Endometrial microvascular endothelial cells (primary cell): ENCODE measurements around the gene CRISP1. TPM values are rescaled to one million over a fixed set of nuclear protein-coding genes. Genes with fewer than 3 reads are reported as not detected.

Experiments used
- total RNA-seq: library from RNA; depleted of rRNA; stranded (reverse); fragments of >200 nt; gene quantifications from one replicate; pipeline ENCODE4 v1.2.3, GENCODE V29; 2015; ENCODE audit errors: inconsistent ontology term

The CRISP1 gene
- total RNA-seq, 1 donor from 2014 or later: not detected

Other genes with a start within 250 kb of the CRISP1 start
- not detected for gene RHAG, start 229.7 kb downstream of the CRISP1 start, total RNA-seq
- not detected for gene CRISP2, start 153.0 kb downstream of the CRISP1 start, total RNA-seq
- gene CRISP3, start 122.1 kb downstream of the CRISP1 start, total RNA-seq: not detected
- not detected for gene PGK2, start 79.2 kb downstream of the CRISP1 start, total RNA-seq
- not detected for gene DEFB114, start 97.6 kb upstream of the CRISP1 start, total RNA-seq
- gene DEFB113, start 103.1 kb upstream of the CRISP1 start, total RNA-seq: not detected
- not detected for gene DEFB110, start 155.5 kb upstream of the CRISP1 start, total RNA-seq
- gene DEFB112, start 183.4 kb upstream of the CRISP1 start, total RNA-seq: not detected